Breast epithelium (tissue), 4 donors: Measurements from ENCODE around the gene CPPED1. TPM values are rescaled to one million over a fixed set of nuclear protein-coding genes. Genes with fewer than 3 reads are reported as not detected.

Source experiments
- DNase-seq, 2 donors: peaks; one replicate each; pipeline ENCODE4 v3.0.0-alpha.2; 2019; ENCODE audit warnings: low spot score in 2 of 2
- H3K27ac ChIP-seq, 2 donors: fragments of 200-600 bp; sonication (generic) in 1 of 2; one replicate each; pipeline ENCODE4 v1.5.1; 2016 to 2019; ENCODE audit warnings: mild to moderate bottlenecking in 1 of 2
- H3K27me3 ChIP-seq, 2 donors: fragments of 200-600 bp; sonication (generic) in 1 of 2; one replicate each; pipeline versions ENCODE4 v1.5.1 to v1.6.0; 2017 to 2019; ENCODE audit warnings: control low read depth in 1 of 2, mild to moderate bottlenecking in 1 of 2
- H3K36me3 ChIP-seq: fragments of 200-600 bp; one replicate; pipeline ENCODE4 v1.5.1; 2019
- H3K4me1 ChIP-seq, 2 donors: fragments of 200-600 bp; sonication (generic); one replicate each; pipeline ENCODE4 v1.5.1; 2016 to 2019; ENCODE audit warnings: control low read depth in 1 of 2
- H3K4me3 ChIP-seq, 3 donors: fragments of 200-600 bp; sonication (generic); 1 replicate in 2 of 3; 2 replicates in 1 of 3; pipeline ENCODE4 v1.5.1; 2016 to 2019; ENCODE audit warnings: mild to moderate bottlenecking in 3 of 3, moderate library complexity in 2 of 3
- H3K9me3 ChIP-seq, 2 donors: fragments of 200-600 bp; sonication (generic) in 1 of 2; one replicate each; pipeline ENCODE4 v1.5.1; 2016 to 2019; ENCODE audit warnings: control low read depth in 1 of 2
- POLR2A ChIP-seq: fragments of 450-650 bp; IDR thresholded peaks from one replicate; pipeline ENCODE4 v1.6.1; 2016; ENCODE audit warnings: antibody characterized with exemption, mild to moderate bottlenecking, moderate library complexity
- POLR2AphosphoS5 ChIP-seq, 3 donors: sonication (generic); formaldehyde crosslinking; IDR thresholded peaks; one replicate each; pipeline ENCODE4 v1.6.1; 2017; ENCODE audit warnings: antibody characterized with exemption in 3 of 3
- intact Hi-C: fragments of 100-400 bp; cut with DNase I; formaldehyde crosslinking; loops from one replicate; pipeline ENCODE4 v1.15.1; 2023; ENCODE audit warnings: low total_unique reads
- total RNA-seq, 3 donors: library from RNA; depleted of rRNA; stranded (reverse); fragments of >200 nt; gene quantifications; one replicate each; pipeline ENCODE4 v1.1.0, GENCODE V29; 2016
- TF ChIP-seq, protein P1 (sequence below), 3 donors: fragments of 450-650 bp; IDR thresholded peaks; one replicate each; pipeline ENCODE4 v1.5.1; 2016 to 2017; ENCODE audit warnings: antibody characterized with exemption in 3 of 3, mild to moderate bottlenecking in 3 of 3, moderate library complexity in 3 of 3

Gene CPPED1
- total RNA-seq, 3 donors from 2014 or later, result 9.2 to 23.0 (median 16.4) TPM

DNA sequence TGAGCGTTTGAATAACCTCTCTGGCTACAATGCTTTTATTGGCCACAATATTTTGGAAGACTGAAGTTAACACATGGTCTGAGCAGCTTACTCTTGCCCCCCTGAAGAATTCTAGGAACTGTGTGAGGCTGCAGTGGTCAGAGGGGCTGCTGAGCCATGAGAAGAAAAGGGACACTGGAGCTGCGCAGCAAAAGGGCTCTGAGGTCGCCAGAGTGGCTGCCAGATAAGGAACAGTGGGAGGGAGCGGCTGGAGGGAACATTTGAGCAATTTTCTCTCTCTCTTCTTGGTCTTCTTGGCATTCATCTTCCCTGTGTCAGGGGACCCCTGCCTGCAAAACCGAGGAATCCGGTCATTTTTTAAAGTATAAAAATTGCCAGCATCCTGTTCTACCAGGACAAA, 66.1 kb downstream of the CPPED1 start:
- H3K27ac ChIP-seq, result no peak overlapping the region
- H3K4me1 ChIP-seq, result no peaks in the 10 kb centered on the region
- intact Hi-C loops, result no loop called here
- no peaks in the 10 kb centered on the region for H3K36me3 ChIP-seq
- no peak overlapping the region for H3K4me3 ChIP-seq
- no peak for DNase-seq
- peaks cover 12 to 18% of the 10 kb centered on the region in 2 donors for H3K9me3 ChIP-seq
- no peaks in the 10 kb centered on the region for H3K27me3 ChIP-seq
- TF ChIP-seq POLR2AphosphoS5 (IDR thresholded peaks at IDR 0.05), result no peak
- TF ChIP-seq POLR2A, result no peak
- TF ChIP-seq, protein P1, sequence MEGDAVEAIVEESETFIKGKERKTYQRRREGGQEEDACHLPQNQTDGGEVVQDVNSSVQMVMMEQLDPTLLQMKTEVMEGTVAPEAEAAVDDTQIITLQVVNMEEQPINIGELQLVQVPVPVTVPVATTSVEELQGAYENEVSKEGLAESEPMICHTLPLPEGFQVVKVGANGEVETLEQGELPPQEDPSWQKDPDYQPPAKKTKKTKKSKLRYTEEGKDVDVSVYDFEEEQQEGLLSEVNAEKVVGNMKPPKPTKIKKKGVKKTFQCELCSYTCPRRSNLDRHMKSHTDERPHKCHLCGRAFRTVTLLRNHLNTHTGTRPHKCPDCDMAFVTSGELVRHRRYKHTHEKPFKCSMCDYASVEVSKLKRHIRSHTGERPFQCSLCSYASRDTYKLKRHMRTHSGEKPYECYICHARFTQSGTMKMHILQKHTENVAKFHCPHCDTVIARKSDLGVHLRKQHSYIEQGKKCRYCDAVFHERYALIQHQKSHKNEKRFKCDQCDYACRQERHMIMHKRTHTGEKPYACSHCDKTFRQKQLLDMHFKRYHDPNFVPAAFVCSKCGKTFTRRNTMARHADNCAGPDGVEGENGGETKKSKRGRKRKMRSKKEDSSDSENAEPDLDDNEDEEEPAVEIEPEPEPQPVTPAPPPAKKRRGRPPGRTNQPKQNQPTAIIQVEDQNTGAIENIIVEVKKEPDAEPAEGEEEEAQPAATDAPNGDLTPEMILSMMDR (IDR thresholded peaks at IDR 0.05), result no peak

DNA sequence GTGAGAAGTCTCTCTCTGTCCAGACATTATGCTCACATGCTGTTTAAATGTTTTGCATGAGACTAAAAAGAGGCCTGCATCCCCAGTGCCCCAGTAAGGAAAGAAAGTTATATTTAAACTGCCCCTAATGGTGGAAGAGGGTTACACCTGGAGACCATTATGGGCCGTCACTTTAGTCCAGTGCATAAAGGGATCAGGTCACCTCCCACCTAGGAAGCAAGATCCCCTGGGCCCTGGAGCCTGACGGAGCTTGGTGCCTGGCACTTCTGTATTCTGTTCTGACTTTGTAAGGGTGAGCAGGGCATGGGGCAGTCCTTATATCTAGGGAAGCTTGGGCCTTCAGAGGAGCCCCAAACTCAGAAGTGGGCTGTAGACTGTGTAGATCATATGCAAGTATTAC, 67.9 kb downstream of the CPPED1 start:
- TF ChIP-seq, protein P1 (IDR thresholded peaks at IDR 0.05), result no peak
- no peak for TF ChIP-seq POLR2A
- TF ChIP-seq POLR2AphosphoS5 (IDR thresholded peaks at IDR 0.05), result no peak
- Histone ChIP-seq H3K9me3 (peaks cover 18 to 22% of the 10 kb centered on the region in 2 donors), H3K36me3 (no peaks in the 10 kb centered on the region), H3K4me1 (no peaks in the 10 kb centered on the region), H3K4me3 (no peak overlapping the region), H3K27ac (no peak overlapping the region), H3K27me3 (no peaks in the 10 kb centered on the region)
- intact Hi-C loops, result no loop called here
- no peak for DNase-seq

DNA sequence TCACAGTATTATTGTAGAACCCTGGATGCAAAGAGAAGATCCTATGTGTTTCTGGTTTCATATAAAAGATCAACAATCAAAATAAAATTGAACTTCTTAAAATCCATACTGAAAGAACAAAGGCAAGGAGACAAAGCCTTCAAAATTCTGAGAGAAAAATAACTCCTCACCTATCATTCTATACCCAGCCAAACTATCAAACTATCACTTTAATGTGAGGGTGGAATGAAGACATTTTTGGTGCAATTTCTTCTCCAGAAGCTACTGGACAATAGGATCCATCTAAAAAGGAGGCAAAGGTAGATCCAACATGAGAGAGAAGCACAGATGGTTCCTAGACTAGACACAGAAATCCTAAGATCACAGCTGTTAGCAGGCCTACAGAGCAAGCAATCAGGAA, 71.1 kb downstream of the CPPED1 start:
- Histone ChIP-seq H3K27me3 (no peaks in the 10 kb centered on the region), H3K4me3 (no peak overlapping the region), H3K9me3 (peaks cover 18 to 22% of the 10 kb centered on the region in 2 donors), H3K4me1 (no peaks in the 10 kb centered on the region), H3K27ac (no peak overlapping the region), H3K36me3 (no peaks in the 10 kb centered on the region)
- TF ChIP-seq POLR2AphosphoS5 (IDR thresholded peaks at IDR 0.05) (no peak), POLR2A (no peak)
- TF ChIP-seq, protein P1 (IDR thresholded peaks at IDR 0.05), result no peak
- DNase-seq, result no peak
- intact Hi-C loops, result no loop called here

DNA sequence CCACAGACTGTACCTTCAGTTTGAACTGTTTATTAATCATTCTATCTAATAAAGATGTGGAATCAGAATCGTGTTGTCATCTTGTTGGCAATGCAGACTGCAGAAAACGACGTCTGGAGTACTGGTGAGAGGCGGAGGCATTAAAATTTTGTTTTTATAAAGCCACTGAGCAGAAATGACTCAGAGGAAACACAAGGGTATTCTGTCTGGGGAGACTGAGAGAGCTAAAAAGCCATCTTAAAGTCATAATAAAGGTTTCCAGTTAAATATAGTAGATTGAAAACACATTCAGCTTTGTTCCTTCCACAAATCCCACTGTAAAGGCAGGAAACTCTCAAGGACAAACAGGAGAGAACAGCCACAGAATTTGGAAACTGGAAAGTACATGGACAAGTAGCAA, 74.2 kb downstream of the CPPED1 start:
- intact Hi-C loops, result no loop called here
- TF ChIP-seq POLR2AphosphoS5 (IDR thresholded peaks at IDR 0.05), result no peak
- TF ChIP-seq POLR2A, result no peak
- TF ChIP-seq, protein P1 (IDR thresholded peaks at IDR 0.05), result no peak
- peaks cover 17 to 22% of the 10 kb centered on the region in 2 donors for H3K9me3 ChIP-seq
- no peak overlapping the region for H3K4me3 ChIP-seq
- H3K36me3 ChIP-seq, result no peaks in the 10 kb centered on the region
- H3K27me3 ChIP-seq, result no peaks in the 10 kb centered on the region
- H3K27ac ChIP-seq, result no peak overlapping the region
- H3K4me1 ChIP-seq, result no peaks in the 10 kb centered on the region
- no peak for DNase-seq

DNA sequence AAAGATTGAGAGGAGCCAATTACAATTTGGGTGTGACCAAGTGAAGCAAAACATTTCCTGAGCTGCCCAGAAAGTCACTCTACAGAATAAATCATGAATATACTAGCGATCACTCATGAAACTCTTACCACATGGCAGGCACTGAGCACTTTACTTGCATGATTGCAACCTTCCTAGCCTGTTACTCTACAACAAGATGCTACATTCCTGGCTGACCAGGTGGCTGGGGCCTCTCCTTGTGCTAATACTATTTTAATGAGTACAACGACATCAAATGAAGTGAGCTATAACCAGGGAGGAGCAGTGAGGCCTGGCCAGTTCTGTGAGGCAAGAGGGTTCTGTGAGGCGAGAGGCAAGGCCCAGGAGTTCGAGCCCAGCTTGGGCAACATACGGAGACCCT, 75.2 kb downstream of the CPPED1 start:
- TF ChIP-seq POLR2A (no peak), POLR2AphosphoS5 (IDR thresholded peaks at IDR 0.05) (no peak)
- TF ChIP-seq, protein P1 (IDR thresholded peaks at IDR 0.05), result no peak
- Histone ChIP-seq H3K4me1 (no peaks in the 10 kb centered on the region), H3K9me3 (peaks cover 8 to 19% of the 10 kb centered on the region in 2 donors), H3K4me3 (no peak overlapping the region), H3K27me3 (no peaks in the 10 kb centered on the region), H3K27ac (no peak overlapping the region), H3K36me3 (no peaks in the 10 kb centered on the region)
- intact Hi-C loops, result no loop called here
- no peak for DNase-seq
